ENCODE data around the gene HSD17B1.

Gene HSD17B1

GRCh38 chr17:42535155-42536047 is 17.3 kb upstream of the HSD17B1 start:
- no peaks in the 10 kb centered on the region for H3K27me3 ChIP-seq (ENCODE audit: low read depth, low read length)
- H3K9ac ChIP-seq (ENCODE audit: low read length): peak overlapping the region; percentile 93
- no peak for TF ChIP-seq CTCF (IDR thresholded peaks at IDR 0.05; ENCODE audit: low read depth, low read length)
- TF ChIP-seq EZH2phosphoT487 (IDR thresholded peaks at IDR 0.05; ENCODE audit: low read depth): no peak
- peak overlapping the region; percentile 84 for H3K4me3 ChIP-seq (ENCODE audit: low read length)
- peaks cover 13% of the 10 kb centered on the region; the same call in 1 of the 2 replicates for H4K20me1 ChIP-seq (ENCODE audit: insufficient read depth, low read length)
- H3K4me2 ChIP-seq (ENCODE audit: low read length): peak overlapping the region; percentile 98
- H3K79me2 ChIP-seq (ENCODE audit: low read length): peaks cover 23% of the 10 kb centered on the region
- H2AFZ ChIP-seq (ENCODE audit: low read depth, low read length): peak overlapping the region; percentile 79
- no peaks in the 10 kb centered on the region for H3K9me3 ChIP-seq (ENCODE audit: insufficient read depth, low read length)
- H3K36me3 ChIP-seq (replicated peaks; ENCODE audit: low read depth, low read length): peaks cover 16% of the 10 kb centered on the region
- peaks cover 37% of the 10 kb centered on the region for H3K4me1 ChIP-seq (ENCODE audit: low read length)
- H3K27ac ChIP-seq (ENCODE audit: low read length): peak overlapping the region; percentile 77

GRCh38 chr17:42536048-42536371 is 16.7 kb upstream of the HSD17B1 start, which contains the start of gene NAGLU:
Gene NAGLU, plus strand, starts transcription at chr17:42536241. Its CDS starts 32 bp downstream, at chr17:42536273.
- Histone ChIP-seq H3K27ac (ENCODE audit: low read length) (peak within 1 kb of the TSS; percentile 77), H3K4me3 (ENCODE audit: low read length) (peak within 1 kb of the TSS; percentile 84), H2AFZ (ENCODE audit: low read depth, low read length) (peak within 1 kb of the TSS; percentile 79), H3K4me1 (ENCODE audit: low read length) (peaks cover 31% of the 10 kb centered on the region), H3K9ac (ENCODE audit: low read length) (peak within 1 kb of the TSS; percentile 93), H3K4me2 (ENCODE audit: low read length) (peak within 1 kb of the TSS; percentile 98), H3K79me2 (ENCODE audit: low read length) (peaks cover 23% of the 10 kb centered on the region), H3K36me3 (replicated peaks; ENCODE audit: low read depth, low read length) (peaks cover 20% of the 10 kb centered on the region), H4K20me1 (ENCODE audit: insufficient read depth, low read length) (peaks cover 13% of the 10 kb centered on the region; the same call in 1 of the 2 replicates), H3K9me3 (ENCODE audit: insufficient read depth, low read length) (no peaks in the 10 kb centered on the region), H3K27me3 (ENCODE audit: low read depth, low read length) (no peaks in the 10 kb centered on the region)
- TF ChIP-seq EZH2phosphoT487 (IDR thresholded peaks at IDR 0.05; ENCODE audit: low read depth) (no peak), CTCF (IDR thresholded peaks at IDR 0.05; ENCODE audit: low read depth, low read length) (no peak)

GRCh38 chr17:42536372-42537155 is 16.2 kb upstream of the HSD17B1 start:
- H3K9ac ChIP-seq (ENCODE audit: low read length): peak overlapping the region; percentile 93
- H3K36me3 ChIP-seq (replicated peaks; ENCODE audit: low read depth, low read length): peaks cover 25% of the 10 kb centered on the region
- H3K4me2 ChIP-seq (ENCODE audit: low read length): peak overlapping the region; percentile 97
- H3K9me3 ChIP-seq (ENCODE audit: insufficient read depth, low read length): no peaks in the 10 kb centered on the region
- TF ChIP-seq EZH2phosphoT487 (IDR thresholded peaks at IDR 0.05; ENCODE audit: low read depth): no peak
- TF ChIP-seq CTCF (IDR thresholded peaks at IDR 0.05; ENCODE audit: low read depth, low read length): no peak
- peak overlapping the region; percentile 53 for H3K27ac ChIP-seq (ENCODE audit: low read length)
- peak overlapping the region; percentile 84 for H3K4me3 ChIP-seq (ENCODE audit: low read length)
- H3K27me3 ChIP-seq (ENCODE audit: low read depth, low read length): no peaks in the 10 kb centered on the region
- peaks cover 23% of the 10 kb centered on the region for H3K79me2 ChIP-seq (ENCODE audit: low read length)
- H2AFZ ChIP-seq (ENCODE audit: low read depth, low read length): no peak overlapping the region
- peaks cover 13% of the 10 kb centered on the region; the same call in 1 of the 2 replicates for H4K20me1 ChIP-seq (ENCODE audit: insufficient read depth, low read length)
- H3K4me1 ChIP-seq (ENCODE audit: low read length): peaks cover 27% of the 10 kb centered on the region
